Adrenal gland (tissue), 5 donors: ENCODE data around the gene COL16A1.

Experiments used
- POLR2A ChIP-seq, 2 donors: fragments of 450-650 bp; IDR thresholded peaks; one replicate each; pipeline ENCODE4 v1.6.1; 2017; ENCODE audit warnings: antibody characterized with exemption in 2 of 2, mild to moderate bottlenecking in 2 of 2, moderate library complexity in 1 of 2
- TF ChIP-seq, protein P1 (sequence below), 6 experiments: fragments of 450-650 bp in 4 of 6; fragments of 200-600 bp in 2 of 6; sonication (generic) in 1 of 6; IDR thresholded peaks; 1 replicate in 5 of 6; 2 replicates in 1 of 6; pipeline versions ENCODE4 v1.5.1 to v1.8.0; 2016 to 2021; ENCODE audit warnings: antibody characterized with exemption in 6 of 6, mild to moderate bottlenecking in 2 of 6, moderate library complexity in 1 of 6
- donor health status: DM: no; HTN: no; CAD: no.

DNA sequence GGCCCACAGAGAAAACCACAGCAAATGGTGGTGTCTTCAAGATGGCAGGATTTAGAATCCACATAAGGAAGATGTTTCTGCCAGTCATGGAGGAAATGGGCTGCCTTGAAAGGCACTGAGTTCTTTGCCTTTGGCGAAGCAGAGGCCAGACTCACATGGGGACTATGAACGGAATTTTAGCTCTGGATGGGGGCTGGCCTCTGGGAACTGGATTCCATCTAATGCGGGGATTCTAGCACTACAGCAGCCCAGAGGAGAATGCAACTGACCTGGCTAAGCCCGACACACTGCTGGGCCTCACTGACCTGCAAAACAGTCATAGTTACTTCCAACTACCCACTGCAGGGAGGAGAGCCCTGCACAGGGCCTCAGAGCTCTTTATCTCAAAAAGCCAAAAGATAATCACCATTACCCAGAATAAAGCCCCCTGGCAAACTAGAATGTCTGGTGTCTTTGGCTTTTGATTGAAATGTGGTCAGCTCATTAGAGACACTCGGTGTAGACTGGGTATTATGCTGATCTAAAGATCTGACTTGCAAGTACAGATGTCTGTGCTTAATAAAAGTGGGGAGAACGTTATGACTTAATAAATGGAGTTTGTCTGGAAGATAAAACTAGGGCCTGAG is 74.8 kb downstream of the COL16A1 start:
- TF ChIP-seq, protein P1, sequence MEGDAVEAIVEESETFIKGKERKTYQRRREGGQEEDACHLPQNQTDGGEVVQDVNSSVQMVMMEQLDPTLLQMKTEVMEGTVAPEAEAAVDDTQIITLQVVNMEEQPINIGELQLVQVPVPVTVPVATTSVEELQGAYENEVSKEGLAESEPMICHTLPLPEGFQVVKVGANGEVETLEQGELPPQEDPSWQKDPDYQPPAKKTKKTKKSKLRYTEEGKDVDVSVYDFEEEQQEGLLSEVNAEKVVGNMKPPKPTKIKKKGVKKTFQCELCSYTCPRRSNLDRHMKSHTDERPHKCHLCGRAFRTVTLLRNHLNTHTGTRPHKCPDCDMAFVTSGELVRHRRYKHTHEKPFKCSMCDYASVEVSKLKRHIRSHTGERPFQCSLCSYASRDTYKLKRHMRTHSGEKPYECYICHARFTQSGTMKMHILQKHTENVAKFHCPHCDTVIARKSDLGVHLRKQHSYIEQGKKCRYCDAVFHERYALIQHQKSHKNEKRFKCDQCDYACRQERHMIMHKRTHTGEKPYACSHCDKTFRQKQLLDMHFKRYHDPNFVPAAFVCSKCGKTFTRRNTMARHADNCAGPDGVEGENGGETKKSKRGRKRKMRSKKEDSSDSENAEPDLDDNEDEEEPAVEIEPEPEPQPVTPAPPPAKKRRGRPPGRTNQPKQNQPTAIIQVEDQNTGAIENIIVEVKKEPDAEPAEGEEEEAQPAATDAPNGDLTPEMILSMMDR (IDR thresholded peaks at IDR 0.05), result no peak
- TF ChIP-seq POLR2A (IDR thresholded peaks at IDR 0.05), result no peak
